ENCODE measurements around the gene PRCD.
"Not testable (repeated sequence)": the region's sequence is repeated elsewhere in the genome, so short reads cannot be mapped to it uniquely, and the experiment has no call there.

The PRCD gene

DNA sequence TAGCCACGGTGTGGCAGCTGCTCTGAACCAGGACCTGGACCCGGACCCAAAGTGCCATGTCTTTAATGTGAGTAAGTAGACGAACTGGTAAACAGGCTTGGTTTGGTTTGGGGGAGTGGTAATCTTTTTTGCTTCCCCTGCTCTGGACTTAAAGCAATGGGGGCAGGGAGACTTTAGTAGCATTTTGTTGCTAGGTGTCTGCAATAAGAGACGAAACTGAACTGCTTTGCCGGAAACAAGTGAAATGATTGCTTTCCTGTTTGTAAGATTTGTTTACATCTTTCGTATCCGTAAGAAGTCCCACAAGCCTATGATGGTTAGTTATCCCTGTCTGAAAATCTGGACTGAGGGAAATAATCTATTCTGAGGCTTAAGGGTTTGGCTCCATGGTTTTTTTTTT, 21.5 kb downstream of the PRCD start:
- no peak for DNase-seq (ENCODE audit: low spot score)
- H3K27ac ChIP-seq = no peak overlapping the region
- TF ChIP-seq, protein P1, sequence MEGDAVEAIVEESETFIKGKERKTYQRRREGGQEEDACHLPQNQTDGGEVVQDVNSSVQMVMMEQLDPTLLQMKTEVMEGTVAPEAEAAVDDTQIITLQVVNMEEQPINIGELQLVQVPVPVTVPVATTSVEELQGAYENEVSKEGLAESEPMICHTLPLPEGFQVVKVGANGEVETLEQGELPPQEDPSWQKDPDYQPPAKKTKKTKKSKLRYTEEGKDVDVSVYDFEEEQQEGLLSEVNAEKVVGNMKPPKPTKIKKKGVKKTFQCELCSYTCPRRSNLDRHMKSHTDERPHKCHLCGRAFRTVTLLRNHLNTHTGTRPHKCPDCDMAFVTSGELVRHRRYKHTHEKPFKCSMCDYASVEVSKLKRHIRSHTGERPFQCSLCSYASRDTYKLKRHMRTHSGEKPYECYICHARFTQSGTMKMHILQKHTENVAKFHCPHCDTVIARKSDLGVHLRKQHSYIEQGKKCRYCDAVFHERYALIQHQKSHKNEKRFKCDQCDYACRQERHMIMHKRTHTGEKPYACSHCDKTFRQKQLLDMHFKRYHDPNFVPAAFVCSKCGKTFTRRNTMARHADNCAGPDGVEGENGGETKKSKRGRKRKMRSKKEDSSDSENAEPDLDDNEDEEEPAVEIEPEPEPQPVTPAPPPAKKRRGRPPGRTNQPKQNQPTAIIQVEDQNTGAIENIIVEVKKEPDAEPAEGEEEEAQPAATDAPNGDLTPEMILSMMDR (IDR thresholded peaks at IDR 0.05) = no peak
- H3K4me3 ChIP-seq = no peak overlapping the region

DNA sequence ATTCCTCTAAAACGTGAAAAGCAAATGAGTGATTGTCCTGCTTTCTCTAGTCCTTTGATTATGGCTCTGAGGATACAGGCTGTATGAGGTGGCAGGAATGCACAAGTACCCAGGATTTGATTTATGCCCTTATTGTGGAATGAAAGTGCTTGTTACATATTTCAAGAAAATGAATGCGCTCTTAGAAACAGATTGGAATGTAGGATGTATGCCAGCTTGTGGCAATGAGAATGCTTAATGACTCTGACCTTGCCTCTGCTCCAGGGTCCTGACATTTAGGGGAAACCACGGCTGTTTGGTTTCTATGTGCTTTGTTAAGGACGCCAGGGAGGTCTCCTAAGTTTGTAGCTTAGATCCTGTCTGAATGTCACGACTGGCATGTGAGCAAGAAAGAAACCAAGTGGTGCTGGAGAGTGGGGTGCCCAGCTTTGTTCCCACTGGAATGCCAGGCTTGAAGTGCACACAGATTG, 22.0 kb downstream of the PRCD start:
- DNase-seq (ENCODE audit: low spot score) = no peak
- no peak overlapping the region for H3K27ac ChIP-seq
- TF ChIP-seq, protein P1 (IDR thresholded peaks at IDR 0.05) = no peak
- no peak overlapping the region for H3K4me3 ChIP-seq

DNA sequence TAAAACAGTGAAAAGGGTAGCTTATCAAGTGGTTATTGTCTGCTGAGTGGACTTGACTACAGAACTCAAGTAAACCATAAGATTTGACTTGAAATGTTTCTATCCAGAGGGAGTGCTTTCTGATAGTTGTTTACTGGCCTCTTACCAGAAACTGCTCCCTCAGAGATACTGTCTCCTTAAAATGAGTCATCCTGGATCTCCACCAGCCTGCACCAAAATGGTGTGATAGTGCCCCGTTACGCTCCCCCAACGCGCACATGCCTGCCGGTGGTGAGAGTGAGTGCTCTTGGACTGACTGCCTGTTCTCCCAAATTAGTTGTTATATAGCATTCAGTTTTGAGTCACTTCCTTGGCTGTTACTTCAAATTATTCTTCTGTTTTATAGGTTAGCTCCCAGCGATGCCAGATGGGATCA, 22.9 kb downstream of the PRCD start:
- TF ChIP-seq, protein P1 (IDR thresholded peaks at IDR 0.05) = no peak
- DNase-seq (ENCODE audit: low spot score) = no peak
- H3K4me3 ChIP-seq = peak overlapping the region; percentile 18

DNA sequence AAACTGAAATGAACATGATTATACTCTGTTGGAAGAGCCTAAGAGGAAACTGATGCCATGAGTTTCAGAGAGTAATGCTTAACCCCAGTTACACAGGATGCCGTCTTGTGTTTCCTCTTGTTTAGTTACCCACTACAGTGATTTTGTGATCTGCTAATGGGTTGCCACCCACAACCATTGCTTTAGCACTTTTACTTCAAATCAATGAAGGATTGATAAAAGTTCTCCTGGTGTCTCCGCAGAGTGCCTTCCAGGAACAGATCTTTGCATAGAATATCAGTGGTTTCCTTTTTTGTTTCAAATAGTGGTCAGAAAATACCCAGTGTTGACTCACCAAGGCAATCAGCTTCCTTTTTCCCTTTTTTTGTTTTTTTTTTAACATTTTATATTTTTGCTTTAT, 23.5 kb downstream of the PRCD start:
- DNase-seq (ENCODE audit: low spot score); H3K27ac ChIP-seq; H3K4me3 ChIP-seq: not testable (repeated sequence)

More for the DNA sequence above, 22.9 kb downstream of the PRCD start:
- peak overlapping the region in 1 of 2 donors; percentile 38 for H3K27ac ChIP-seq

DNA sequence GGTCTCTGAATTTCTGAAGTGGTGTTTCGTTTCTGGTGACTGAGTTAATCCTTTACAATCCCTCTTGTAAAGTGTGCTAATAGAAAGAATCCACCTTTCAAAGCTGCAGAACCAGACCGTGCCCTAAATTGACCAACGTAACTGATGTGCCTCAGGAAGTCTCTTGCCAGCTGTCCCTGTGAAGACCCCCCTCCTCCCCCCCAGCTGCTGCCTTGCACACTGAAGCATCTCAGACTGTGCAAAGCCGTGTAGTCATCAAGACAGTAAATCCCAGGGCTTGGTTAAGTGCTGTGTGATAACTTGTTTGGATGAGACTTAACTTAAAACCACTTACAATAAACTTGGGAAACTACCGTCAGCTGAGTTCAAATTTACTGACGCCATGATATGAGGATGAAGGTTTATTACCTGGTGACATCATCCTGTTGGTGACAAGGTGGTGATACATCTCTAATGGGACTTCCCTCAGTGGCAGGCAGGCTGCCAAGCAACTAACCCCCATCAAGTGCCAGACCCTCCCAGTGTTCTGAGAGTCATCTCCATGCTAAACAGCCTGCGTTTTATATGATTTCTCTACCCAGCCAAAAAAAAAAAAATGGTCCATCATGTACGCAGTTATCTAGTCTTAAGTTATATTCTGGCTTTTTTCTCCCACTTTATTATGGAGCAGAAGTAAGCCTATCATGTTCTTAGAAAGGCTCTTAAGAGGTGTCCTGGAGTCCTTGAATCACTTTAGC, 25.3 kb downstream of the PRCD start:
- H3K27ac ChIP-seq; H3K4me3 ChIP-seq; DNase-seq (ENCODE audit: low spot score): not testable (repeated sequence)

DNA sequence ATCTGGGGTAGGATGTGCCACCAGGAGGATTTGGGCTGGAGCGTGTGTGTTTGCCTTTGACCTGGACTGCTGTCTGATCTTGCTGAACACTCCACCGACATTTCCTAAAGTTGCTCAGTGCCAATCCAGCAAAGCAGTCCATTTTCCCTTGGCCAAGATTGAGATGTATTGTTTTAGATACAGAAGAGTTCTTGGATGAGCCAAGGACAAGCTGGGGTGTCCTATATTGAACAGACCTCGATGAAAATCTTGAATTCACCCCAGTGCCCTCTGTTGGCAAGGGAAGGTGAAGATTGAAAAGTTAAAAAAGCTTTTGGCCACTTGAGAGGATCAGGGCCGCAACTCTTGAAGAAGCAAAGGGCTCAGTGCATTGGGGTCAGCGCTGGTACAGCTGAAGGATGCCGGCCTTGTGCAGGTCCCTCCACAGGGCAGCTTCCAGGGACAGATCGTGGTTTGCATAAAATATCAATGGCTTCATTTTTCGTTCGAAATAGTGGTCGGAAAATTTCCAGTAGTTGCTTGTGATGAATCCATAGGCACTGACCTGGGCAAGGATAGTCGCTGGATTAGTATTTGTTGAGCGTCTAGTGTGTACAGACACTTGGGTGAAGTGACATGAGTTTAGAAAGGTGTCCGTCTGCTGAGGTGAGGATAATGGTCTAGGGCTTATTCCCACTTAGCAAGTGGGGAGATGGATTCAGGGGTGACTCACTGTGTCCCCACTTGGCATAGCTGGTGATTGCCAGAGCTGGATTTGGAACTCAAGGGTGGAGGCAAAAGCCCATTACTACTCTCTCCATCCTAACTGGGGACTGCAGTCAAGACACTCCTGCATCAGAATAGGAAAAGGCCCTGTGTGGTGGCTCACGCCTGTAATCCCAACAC, 26.1 kb downstream of the PRCD start:
- no peak for DNase-seq (ENCODE audit: low spot score)
- H3K27ac ChIP-seq = no peak overlapping the region
- H3K4me3 ChIP-seq = no peak overlapping the region
- TF ChIP-seq, protein P1 (IDR thresholded peaks at IDR 0.05) = no peak

DNA sequence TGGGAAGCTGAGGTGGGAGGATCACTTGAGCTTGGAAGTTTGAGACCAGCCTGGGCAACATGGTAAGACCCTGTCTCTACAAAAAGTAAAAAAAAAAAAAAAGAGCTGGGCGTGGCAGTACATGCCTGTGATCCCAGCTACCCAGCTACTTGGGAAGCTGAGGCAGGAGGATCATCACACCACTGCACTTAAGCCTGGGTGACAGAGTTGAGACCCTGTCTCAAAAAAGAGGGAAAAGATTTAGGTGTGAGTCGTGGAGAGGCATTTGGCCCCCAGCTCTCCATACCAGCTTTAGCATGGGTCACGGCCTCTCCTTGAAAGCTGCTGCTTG, 26.7 kb downstream of the PRCD start:
- DNase-seq (ENCODE audit: low spot score) = no peak
- H3K4me3 ChIP-seq = no peak overlapping the region
- no peak overlapping the region for H3K27ac ChIP-seq
- TF ChIP-seq, protein P1 (IDR thresholded peaks at IDR 0.05) = no peak

DNA sequence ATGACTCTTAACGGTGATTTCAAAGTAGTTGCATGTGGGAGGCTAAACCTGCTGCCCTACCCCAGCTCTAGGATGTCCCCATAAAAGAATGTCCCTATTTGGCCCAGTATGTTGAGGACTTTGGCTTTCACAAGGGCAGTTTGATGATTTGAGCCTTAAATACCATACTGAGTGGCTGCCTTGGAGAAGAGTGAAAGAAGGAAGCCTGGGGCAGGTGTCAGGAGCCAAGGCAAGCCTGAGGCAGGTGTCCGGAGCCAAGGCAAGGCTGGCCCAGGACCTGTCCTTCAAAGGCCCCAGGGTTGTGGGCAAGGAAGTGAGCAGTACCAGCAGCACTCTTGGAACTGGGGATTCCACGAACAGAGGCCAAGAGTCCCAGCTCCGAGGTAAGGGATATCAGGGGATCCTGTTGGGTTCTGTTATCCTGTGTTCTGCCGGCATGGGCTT, 27.2 kb downstream of the PRCD start:
- Histone ChIP-seq H3K4me3 (no peak overlapping the region), H3K27ac (no peak overlapping the region)
- TF ChIP-seq, protein P1 (IDR thresholded peaks at IDR 0.05) = no peak
- DNase-seq (ENCODE audit: low spot score) = no peak
